GM21515 (cell line): ENCODE data around the gene CPOX.

Experiments used
- ATAC-seq: cut with Tn5 transposase; IDR thresholded peaks from one replicate; pipeline ENCODE4 v1.9.1; 2021; ENCODE audit not compliant: unreplicated experiment

Gene CPOX

DNA sequence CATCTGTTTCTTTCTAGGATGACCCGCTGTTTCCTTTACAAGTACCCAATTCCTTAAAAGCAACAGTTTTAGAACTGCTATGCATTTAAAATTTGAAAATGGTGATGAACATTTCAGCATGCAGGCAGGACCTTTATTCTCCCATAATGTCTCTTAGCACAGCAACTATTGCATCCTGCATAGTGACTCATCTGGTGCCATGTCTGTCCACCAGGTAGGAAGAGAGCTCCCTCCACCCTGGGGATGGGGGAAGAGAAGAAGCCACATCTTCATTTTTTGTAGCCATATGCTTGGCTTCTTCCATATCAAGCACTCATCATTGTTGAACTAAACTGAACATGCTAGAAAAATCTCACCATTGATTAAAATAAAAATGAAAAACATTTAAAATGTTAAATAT is 51.7 kb downstream of the CPOX start:
- no peak for ATAC-seq

DNA sequence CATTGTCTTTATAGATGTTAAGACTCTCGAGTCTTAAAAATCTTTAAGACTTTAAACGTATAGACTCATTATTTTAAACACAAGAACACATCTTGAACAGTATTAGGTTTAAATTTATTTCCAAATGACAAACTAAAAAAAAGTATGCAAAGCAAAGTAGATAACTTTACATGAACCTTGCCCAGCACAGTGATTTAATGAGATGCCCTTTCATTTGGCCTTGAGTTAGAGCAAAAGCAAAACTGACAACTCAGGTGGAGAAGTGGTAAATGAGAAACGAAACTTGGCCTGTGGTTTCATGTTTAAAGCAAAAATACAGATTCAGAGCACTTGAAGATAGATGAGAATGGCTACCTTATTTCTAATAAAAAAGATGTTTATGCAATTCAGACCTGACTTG is 53.1 kb downstream of the CPOX start:
- ATAC-seq: peak; percentile 44

DNA sequence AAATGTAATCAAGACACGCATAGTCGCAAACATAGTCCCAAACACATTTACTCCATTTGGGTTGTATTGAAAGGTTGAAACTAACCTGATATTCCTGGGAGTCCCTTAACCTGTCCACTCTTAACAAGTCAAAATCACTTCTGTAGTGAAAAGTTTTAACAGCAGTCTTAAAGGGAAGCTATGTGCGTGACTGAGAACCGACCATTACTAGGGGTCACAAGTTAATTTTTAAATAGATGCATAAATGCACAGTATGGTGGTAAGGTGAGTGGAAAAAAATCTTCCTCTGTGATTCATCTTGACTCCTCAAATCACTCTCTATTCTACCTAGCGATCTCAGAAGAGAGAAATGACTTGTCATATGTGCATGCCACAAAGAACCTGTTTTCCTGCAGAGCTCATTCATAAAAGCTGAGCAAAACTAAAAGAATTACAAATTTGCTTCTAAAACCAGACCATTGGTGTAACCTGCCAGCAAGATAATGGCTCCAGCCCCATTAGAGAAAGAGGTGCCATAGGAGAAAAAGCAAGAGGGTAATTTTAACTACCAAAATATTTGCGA is 56.9 kb downstream of the CPOX start:
- peak; percentile 62 for ATAC-seq

DNA sequence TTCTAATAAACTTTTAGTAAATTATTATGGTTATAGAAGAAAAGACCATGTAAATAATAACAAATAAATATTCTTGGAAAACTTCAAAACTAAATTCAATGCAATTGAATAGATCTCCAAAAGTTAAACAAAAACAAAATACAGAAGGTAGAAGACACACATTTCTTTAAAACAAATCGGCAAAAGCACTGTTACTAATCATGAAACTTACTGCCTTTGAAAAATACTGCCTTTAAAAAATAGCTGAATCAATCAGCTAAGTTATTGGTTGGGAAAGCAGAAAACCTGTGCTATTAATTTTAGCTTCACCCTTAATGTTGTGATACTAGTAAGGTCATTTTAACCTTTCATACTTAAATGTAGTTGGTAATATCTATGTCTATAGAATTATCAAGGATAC is 58.7 kb downstream of the CPOX start:
- no peak for ATAC-seq

DNA sequence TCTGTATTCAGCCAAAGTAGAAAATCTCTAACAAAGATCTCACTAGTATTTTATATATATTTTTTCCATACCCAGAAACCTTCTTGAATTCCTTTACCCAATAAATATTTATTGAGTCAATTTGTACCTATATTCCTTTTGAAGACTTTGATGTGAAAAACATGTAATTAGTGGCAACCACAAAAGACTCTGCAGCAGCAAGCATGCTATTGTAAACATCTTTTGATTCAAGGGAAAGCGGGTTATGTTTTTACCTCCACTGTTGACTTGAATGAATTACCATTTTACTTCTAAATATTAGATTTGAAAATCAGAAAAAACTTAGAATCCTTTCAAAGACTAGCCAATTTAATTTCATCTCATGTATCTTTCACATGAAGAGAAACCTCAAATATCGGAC is 59.2 kb downstream of the CPOX start:
- no peak for ATAC-seq

DNA sequence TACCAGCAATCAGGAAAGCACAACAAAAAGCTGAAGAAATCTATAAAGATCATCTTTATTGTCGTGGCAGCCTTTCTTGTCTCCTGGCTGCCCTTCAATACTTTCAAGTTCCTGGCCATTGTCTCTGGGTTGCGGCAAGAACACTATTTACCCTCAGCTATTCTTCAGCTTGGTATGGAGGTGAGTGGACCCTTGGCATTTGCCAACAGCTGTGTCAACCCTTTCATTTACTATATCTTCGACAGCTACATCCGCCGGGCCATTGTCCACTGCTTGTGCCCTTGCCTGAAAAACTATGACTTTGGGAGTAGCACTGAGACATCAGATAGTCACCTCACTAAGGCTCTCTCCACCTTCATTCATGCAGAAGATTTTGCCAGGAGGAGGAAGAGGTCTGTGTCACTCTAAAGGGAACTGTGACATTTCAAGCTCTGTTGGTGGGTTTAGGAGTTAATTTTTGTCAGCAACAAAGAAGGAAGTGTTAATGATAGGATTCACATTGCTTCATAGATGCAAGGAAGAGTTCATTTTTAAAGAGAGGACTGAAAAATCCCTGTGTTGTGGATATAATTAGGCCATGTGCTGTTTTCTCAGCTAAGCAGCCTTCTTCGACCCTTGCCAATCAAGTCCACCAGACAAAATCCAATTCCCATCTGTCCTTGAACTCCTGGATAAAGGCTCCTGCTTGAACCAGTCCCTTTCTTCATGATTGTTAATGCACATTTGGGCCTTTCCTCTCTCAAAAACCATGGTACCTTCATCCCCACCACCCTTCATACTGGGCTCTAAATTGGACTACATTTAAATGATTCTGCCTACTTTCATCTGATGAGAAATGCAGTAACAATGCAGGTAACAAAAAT is 60.5 kb downstream of the CPOX start:
- ATAC-seq: no peak

DNA sequence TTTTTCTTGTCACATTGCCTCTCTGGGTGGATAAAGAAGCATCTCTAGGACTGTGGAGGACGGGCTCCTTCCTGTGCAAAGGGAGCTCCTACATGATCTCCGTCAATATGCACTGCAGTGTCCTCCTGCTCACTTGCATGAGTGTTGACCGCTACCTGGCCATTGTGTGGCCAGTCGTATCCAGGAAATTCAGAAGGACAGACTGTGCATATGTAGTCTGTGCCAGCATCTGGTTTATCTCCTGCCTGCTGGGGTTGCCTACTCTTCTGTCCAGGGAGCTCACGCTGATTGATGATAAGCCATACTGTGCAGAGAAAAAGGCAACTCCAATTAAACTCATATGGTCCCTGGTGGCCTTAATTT is 61.2 kb downstream of the CPOX start:
- no peak for ATAC-seq

DNA sequence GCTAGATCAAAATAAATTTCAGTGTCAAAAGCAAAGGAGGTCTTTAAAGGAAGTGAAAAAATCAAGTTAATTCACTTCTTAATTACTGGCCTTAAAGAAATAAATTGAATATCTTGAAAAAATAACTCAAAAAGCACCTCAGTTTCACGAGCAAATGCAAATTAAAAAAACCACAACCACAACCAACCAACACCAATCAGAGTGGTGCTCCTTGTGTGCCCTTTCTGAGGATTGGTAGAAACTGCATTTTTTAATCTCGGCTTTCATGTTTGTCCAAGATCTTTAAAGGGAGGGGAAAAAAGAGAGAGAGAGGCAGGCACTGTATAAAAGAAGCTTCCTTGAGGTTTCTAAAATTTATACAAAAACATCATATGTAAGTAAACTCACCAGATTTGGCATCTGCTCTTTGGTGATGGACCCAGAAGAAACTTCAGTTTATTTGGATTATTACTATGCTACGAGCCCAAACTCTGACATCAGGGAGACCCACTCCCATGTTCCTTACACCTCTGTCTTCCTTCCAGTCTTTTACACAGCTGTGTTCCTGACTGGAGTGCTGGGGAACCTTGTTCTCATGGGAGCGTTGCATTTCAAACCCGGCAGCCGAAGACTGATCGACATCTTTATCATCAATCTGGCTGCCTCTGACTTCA is 61.7 kb downstream of the CPOX start, which contains the start of gene GPR15:
Gene GPR15, plus strand, starts transcription at position 357 of the 653 bp plus-strand sequence. Its CDS starts 56 bp downstream, at position 413.
- ATAC-seq: peak; percentile 30

DNA sequence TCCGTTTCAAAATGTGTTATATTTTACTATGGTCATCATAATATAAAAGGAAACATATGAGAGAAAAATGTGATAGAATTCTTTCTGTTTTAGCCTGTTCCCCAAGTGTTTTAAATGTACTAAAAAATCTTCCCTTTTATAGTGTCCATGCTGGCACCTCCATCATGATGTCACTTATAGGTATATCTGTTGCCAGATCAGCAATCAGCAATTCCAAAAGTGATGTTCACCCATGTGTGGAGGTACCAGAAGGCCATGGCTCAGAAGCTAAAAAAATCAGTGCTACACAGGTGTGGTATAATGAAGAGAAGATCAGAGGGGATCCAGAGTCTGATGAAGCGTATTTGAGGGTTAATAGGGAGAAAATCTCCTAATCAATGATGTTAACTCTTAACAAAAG is 62.7 kb downstream of the CPOX start:
- ATAC-seq: no peak

DNA sequence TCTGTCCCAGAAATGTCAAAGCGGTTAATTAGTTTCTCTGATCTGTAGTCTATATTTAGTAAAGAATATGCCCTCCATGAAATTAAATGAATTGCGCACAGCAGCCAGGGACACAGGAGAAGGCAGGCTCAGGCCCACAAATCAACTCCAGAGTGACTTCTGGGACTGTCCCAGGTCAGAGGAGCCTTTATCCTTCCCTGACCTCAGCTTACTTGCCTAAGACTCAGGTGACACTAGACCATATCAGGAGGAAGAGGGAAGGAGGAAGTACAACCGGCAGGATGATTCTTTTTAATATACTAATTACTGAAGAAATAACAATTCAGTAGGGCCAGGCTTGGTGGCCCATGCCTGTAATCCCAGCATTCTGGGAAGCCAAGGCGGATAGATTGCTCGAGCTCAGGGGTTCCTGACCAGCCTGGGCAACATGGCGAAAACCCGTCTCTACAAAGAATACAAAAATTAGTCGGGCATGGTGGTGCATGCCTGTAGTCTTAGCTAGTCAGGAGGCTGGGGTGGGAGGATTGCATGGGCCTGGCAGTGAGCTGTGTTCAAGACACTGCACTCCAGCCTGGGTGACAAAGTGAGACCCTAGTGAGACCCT is 63.5 kb downstream of the CPOX start:
- ATAC-seq: no peak
